ENCODE measurements around the gene SLC25A34. TPM values are rescaled to one million over a fixed set of nuclear protein-coding genes. Genes with fewer than 3 reads are reported as not detected.

SLC25A34 gene
- total RNA-seq, 1 donor: 0.54 TPM

DNA sequence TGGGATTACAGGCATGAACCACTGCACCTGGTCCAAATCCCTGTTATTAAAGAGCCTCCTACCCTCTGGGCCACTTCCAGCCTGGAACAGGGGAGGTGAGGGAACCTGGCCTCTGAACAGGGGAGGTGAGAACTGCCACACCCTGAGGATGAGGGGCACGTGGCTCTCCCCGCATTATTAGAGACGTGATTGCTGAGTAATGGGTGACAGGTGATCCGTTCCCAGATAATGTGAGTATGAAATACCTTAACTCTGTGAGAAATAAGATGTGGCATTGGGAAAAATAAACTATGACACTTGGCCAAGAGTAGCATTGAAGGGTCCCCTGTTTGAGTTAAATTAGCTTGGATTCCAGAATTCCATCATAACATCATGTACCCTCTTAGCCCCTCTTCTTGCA lies 13.6 kb upstream of the SLC25A34 start:
- no peak overlapping the region for H3K4me3 ChIP-seq (ENCODE audit: low read depth, low read length)
- DNase-seq (ENCODE audit: low read depth): no peak
- TF ChIP-seq, protein P1, sequence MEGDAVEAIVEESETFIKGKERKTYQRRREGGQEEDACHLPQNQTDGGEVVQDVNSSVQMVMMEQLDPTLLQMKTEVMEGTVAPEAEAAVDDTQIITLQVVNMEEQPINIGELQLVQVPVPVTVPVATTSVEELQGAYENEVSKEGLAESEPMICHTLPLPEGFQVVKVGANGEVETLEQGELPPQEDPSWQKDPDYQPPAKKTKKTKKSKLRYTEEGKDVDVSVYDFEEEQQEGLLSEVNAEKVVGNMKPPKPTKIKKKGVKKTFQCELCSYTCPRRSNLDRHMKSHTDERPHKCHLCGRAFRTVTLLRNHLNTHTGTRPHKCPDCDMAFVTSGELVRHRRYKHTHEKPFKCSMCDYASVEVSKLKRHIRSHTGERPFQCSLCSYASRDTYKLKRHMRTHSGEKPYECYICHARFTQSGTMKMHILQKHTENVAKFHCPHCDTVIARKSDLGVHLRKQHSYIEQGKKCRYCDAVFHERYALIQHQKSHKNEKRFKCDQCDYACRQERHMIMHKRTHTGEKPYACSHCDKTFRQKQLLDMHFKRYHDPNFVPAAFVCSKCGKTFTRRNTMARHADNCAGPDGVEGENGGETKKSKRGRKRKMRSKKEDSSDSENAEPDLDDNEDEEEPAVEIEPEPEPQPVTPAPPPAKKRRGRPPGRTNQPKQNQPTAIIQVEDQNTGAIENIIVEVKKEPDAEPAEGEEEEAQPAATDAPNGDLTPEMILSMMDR (IDR thresholded peaks at IDR 0.05; ENCODE audit: insufficient read depth, low read length): no peak

DNA sequence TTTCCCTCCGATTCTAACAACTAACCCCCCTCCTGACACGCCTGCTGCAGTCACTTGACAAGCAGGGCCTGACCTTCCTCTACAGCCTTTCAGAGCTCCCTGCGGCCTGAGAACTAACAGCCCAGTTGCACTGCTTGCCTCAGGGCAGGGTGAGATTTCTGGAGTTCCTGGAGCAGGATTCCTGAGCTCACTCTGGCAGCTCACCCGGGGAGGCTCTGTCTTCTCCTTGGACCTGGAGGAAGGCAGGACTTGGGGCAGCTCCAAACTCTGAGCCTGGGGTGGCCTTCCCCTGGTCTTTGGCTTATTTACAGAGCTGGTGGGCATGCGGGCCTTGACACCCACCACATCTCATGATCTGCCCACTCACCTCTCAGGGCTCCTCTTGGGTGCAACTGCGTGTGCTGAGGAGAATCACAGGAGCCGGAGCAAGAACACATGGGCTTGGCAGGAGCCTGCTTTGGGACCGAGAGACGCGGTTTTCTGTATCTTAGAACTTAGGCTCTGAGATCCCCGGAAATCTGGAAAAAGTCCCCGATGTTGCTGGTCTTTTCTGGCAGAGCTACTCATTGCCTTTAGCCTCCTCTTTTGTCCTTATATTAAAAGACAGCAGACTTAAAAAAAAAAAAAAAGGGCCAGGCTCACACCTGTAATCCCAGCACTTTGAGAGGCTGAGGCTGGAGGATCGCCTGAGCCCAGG lies 13.1 kb upstream of the SLC25A34 start:
- DNase-seq (ENCODE audit: low read depth): peak; percentile 15

DNA sequence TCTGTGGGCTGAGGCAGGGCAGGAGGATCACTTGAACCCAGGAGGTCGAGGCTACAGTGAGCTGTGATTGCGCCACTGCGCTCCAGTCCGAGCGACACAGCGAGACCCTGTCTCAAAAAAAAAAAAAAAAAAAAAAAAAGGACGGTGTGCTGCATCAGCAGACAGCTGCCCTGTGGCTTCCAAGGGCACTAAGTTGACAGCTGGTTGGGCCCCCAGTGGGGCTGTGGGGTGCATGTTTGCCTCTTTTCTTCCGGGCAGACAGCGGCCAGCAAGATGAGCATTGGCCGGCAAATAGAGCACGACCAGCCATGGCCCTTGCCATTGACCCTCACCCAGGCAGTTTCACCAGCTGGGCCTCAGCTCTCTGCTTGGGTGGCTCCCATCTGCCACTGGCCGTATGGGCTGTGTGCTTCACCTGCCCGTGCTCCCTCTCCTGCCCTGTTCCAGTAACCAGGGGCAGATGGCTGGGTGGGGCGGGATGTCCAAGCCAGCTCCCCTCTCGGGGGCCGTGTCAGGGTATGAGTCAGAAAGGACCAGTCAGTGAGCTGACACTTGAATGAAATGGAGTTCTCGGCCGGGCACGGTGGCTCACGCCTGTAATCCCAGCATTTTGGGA lies 12.3 kb upstream of the SLC25A34 start:
- DNase-seq (ENCODE audit: low read depth): no peak
- no peak overlapping the region for H3K4me3 ChIP-seq (ENCODE audit: low read depth, low read length)
- TF ChIP-seq, protein P1 (IDR thresholded peaks at IDR 0.05; ENCODE audit: insufficient read depth, low read length): no peak

More for the DNA sequence above, 13.1 kb upstream of the SLC25A34 start:
- TF ChIP-seq, protein P1 (IDR thresholded peaks at IDR 0.05; ENCODE audit: insufficient read depth, low read length): no peak
- no peak overlapping the region for H3K4me3 ChIP-seq (ENCODE audit: low read depth, low read length)

DNA sequence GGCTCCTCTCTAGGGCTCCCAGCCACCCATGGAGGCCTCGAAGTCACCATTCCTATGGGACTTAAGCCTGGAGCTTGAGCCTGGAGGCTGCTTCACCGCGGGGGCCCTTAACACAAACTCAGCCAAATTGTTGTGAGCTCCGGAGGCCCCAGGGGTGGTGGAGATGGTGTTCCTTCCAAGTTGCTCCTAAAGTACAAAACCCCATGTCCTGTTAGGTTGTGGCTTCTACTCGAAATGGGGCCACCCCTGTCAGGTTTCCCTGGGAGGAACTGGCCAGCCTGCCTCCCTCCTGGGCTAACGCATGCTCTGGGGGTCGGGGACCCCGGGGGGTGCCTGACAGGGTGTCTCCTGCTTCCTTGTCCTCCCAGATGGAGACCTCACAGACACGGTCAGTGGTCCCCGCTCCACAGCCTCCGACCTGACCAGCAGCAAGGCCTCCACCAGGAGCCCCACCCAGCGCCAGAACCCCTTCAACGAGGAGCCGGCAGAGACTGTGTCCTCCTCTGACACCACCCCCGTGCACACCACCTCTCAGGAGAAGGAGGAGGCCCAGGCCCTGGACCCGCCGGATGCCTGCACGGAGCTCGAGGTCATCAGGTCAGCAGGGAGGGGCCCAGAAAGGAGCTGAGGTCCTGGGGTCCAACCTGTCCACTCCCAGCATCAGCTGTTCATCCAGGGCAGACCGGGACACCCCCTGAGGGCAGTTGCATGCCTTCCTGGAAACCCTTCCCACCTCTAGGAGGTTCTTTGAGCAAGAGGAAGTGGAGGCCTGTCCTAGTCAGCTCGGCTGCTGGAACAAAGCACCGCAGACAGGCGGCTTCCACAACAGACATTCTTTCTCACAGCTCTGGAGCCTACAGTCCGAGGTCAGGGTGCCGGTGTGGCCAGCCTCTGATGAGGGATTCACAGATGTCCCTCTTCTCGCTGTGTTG lies 10.8 kb upstream of the SLC25A34 start:
- TF ChIP-seq, protein P1 (IDR thresholded peaks at IDR 0.05; ENCODE audit: insufficient read depth, low read length): no peak
- H3K4me3 ChIP-seq (ENCODE audit: low read depth, low read length): no peak overlapping the region
- no peak for DNase-seq (ENCODE audit: low read depth)

DNA sequence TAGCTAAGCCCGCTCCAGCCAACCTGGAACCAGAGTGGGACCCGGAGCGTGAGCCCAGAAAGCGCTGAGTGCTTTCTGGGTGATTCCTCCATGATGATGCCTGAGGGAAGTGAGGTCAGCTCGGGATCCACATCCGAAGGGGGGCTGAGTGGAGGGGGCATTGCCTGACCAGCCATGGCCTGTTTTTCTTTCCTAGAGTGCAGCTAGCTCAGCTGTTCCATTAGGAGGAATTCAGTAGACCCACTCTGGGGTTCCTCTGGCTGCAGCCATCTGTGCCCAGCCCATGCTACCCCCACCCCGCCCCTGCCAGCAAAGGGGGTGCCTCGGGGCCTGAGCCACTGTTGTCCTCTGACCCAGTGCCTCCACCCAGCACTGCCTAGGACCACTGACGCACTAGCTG lies 9.6 kb upstream of the SLC25A34 start:
- DNase-seq (ENCODE audit: low read depth): no peak
- TF ChIP-seq, protein P1 (IDR thresholded peaks at IDR 0.05; ENCODE audit: insufficient read depth, low read length): no peak
- H3K4me3 ChIP-seq (ENCODE audit: low read depth, low read length): no peak overlapping the region

DNA sequence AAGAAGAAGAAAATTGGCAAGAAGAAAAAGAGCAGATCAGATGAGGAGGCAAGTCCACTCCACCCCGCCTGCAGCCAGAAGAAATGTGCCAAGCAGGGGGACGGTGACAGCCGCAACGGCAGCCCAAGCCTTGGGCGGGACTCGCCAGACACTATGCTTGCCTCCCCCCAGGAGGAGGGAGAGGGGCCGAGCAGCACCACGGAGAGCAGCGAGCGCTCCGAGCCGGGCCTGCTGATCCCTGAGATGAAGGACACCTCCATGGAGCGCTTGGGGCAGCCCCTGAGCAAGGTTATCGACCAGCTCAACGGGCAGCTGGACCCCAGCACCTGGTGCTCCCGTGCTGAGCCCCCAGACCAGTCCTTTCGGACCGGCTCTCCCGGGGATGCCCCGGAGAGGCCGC lies 9.0 kb upstream of the SLC25A34 start:
- DNase-seq (ENCODE audit: low read depth): no peak
- no peak overlapping the region for H3K4me3 ChIP-seq (ENCODE audit: low read depth, low read length)

More for the DNA sequence above, 9.0 kb upstream of the SLC25A34 start:
- TF ChIP-seq, protein P1 (IDR thresholded peaks at IDR 0.05; ENCODE audit: insufficient read depth, low read length): no peak

All from fibroblast of the aortic adventitia (primary cell).